HepG2 (cell line): Measurements from ENCODE around the gene TTC38. TPM values are rescaled to one million over a fixed set of nuclear protein-coding genes. Genes with fewer than 3 reads are reported as not detected.

Experiments
- ARID2 ChIP-seq: sonication (generic); formaldehyde crosslinking; IDR thresholded peaks from 2 replicates; pipeline ENCODE4 v1.8.1; 2022; ENCODE audit warnings: mild to moderate bottlenecking, missing genetic modification reagents, borderline replicate concordance
- CSRNP2 ChIP-seq: sonication (generic); formaldehyde crosslinking; conservative IDR thresholded peaks from 2 replicates; pipeline ENCODE4 v1.8.0; 2022; ENCODE audit warnings: low read depth, missing genetic modification reagents
- DZIP1 ChIP-seq: sonication (generic); formaldehyde crosslinking; IDR thresholded peaks from 2 replicates; pipeline ENCODE4 v1.5.0; 2020; ENCODE audit warnings: mild to moderate bottlenecking, missing genetic modification reagents
- EP300 ChIP-seq, 3 experiments: sonication (generic) in 1 of 3; formaldehyde crosslinking in 1 of 3; IDR thresholded peaks; 2 replicates each; pipeline versions ENCODE4 v1.5.1 to v1.6.1; 2011 to 2020; ENCODE audit warnings: low read depth in 2 of 3, low read length in 2 of 3, borderline replicate concordance in 1 of 3, improper control_type of control experiment in 1 of 3, mild to moderate bottlenecking in 1 of 3, missing genetic modification reagents in 1 of 3, moderate library complexity in 1 of 3
- HINFP ChIP-seq: sonication (generic); formaldehyde crosslinking; IDR thresholded peaks from 2 replicates; pipeline ENCODE4 v1.4.0; 2020; ENCODE audit warnings: low read depth, mild to moderate bottlenecking, missing genetic modification reagents
- IKZF4 ChIP-seq: sonication (generic); formaldehyde crosslinking; IDR thresholded peaks from 2 replicates; pipeline ENCODE4 v1.5.1; 2020; ENCODE audit warnings: borderline replicate concordance, mild to moderate bottlenecking, low read depth, missing genetic modification reagents; ENCODE audit errors: not compliant biosample characterization
- IRF2 ChIP-seq: IDR thresholded peaks from 2 replicates; pipeline ENCODE4 v1.6.1; 2018; ENCODE audit warnings: missing genetic modification reagents, missing compliant biosample characterization
- JARID2 ChIP-seq: sonication (generic); formaldehyde crosslinking; IDR thresholded peaks from 2 replicates; pipeline ENCODE4 v1.8.1; 2023; ENCODE audit warnings: missing genetic modification reagents, inconsistent platforms; ENCODE audit not compliant: insufficient replicate concordance
- MBD4 ChIP-seq: IDR thresholded peaks from 2 replicates; pipeline ENCODE4 v1.6.1; 2012; ENCODE audit warnings: low read length, inconsistent platforms, borderline replicate concordance
- MED13 ChIP-seq: sonication (generic); formaldehyde crosslinking; IDR thresholded peaks from 2 replicates; pipeline ENCODE4 v1.5.0; 2020; ENCODE audit warnings: missing genetic modification reagents
- RAD21 ChIP-seq: fragments of 450-650 bp; formaldehyde crosslinking; IDR thresholded peaks from 2 replicates; pipeline ENCODE4 v1.5.0; 2020; ENCODE audit warnings: mild to moderate bottlenecking
- SOX6 ChIP-seq, 2 experiments: fragments of 450-650 bp in 1 of 2; sonication (generic) in 1 of 2; formaldehyde crosslinking in 1 of 2; IDR thresholded peaks; 2 replicates each; pipeline versions ENCODE4 v1.4.0 to v1.6.1; 2017 to 2020; ENCODE audit warnings: antibody characterized with exemption in 1 of 2, mild to moderate bottlenecking in 1 of 2, missing genetic modification reagents in 1 of 2
- SP2 ChIP-seq: sonication (generic); formaldehyde crosslinking; IDR thresholded peaks from 2 replicates; pipeline ENCODE4 v1.5.1; 2020; ENCODE audit warnings: mild to moderate bottlenecking, missing genetic modification reagents
- ZFX ChIP-seq: sonication (generic); formaldehyde crosslinking; IDR thresholded peaks from 2 replicates; pipeline ENCODE4 v1.4.0; 2020; ENCODE audit warnings: mild to moderate bottlenecking, low read depth, missing genetic modification reagents, moderate library complexity
- ZIK1 ChIP-seq: sonication (generic); formaldehyde crosslinking; IDR thresholded peaks from 2 replicates; pipeline ENCODE4 v1.5.0; 2020; ENCODE audit warnings: mild to moderate bottlenecking, low read depth, missing genetic modification reagents, borderline replicate concordance
- ZMAT3 ChIP-seq: sonication (generic); formaldehyde crosslinking; conservative IDR thresholded peaks from 2 replicates; pipeline ENCODE4 v1.7.0; 2021; ENCODE audit warnings: missing genetic modification reagents
- ZNF101 ChIP-seq: sonication (generic); formaldehyde crosslinking; IDR thresholded peaks from 2 replicates; pipeline ENCODE4 v1.4.0; 2020; ENCODE audit warnings: mild to moderate bottlenecking, low read depth, missing genetic modification reagents, borderline replicate concordance
- ZNF446 ChIP-seq: sonication (generic); formaldehyde crosslinking; IDR thresholded peaks from 2 replicates; pipeline ENCODE4 v1.5.0; 2020; ENCODE audit warnings: mild to moderate bottlenecking, missing genetic modification reagents
- ZNF644 ChIP-seq: IDR thresholded peaks from 2 replicates; pipeline ENCODE4 v1.6.1; 2016; ENCODE audit warnings: low read depth
- ZNF83 ChIP-seq: sonication (generic); formaldehyde crosslinking; IDR thresholded peaks from 2 replicates; pipeline ENCODE4 v1.4.0; 2020; ENCODE audit warnings: missing genetic modification reagents, mild to moderate bottlenecking, borderline replicate concordance
- polyA plus RNA-seq, 8 experiments: library from polyadenylated mRNA; depleted of rRNA in 3 of 8; stranded (reverse) in 7 of 8; unstranded in 1 of 8; fragments of >200 nt; fragmentation: Illumina TruSeq in 4 of 8; extraction: Trizol in 4 of 8; gene quantifications; 2 replicates each; pipeline versions ENCODE4 v1.2.1 to v1.2.3, GENCODE V29; 2011 to 2016; ENCODE audit warnings: low read depth in 4 of 8, missing spikeins in 1 of 8, mixed read lengths in 1 of 8; ENCODE audit not compliant: insufficient read depth in 1 of 8
- total RNA-seq, 5 experiments: library from RNA; depleted of rRNA; stranded (reverse); fragments of >200 nt; fragmentation: Illumina TruSeq; extraction: Trizol; gene quantifications; 2 replicates each; pipeline ENCODE4 v1.2.3, GENCODE V29; 2016; ENCODE audit warnings: low read depth in 1 of 5

Gene TTC38
- total and polyA plus RNA-seq, 2 of the 13 experiments (the other 11 are each of a cell fraction or from before 2014, with no cell fraction given): 101 to 105 TPM

DNA sequence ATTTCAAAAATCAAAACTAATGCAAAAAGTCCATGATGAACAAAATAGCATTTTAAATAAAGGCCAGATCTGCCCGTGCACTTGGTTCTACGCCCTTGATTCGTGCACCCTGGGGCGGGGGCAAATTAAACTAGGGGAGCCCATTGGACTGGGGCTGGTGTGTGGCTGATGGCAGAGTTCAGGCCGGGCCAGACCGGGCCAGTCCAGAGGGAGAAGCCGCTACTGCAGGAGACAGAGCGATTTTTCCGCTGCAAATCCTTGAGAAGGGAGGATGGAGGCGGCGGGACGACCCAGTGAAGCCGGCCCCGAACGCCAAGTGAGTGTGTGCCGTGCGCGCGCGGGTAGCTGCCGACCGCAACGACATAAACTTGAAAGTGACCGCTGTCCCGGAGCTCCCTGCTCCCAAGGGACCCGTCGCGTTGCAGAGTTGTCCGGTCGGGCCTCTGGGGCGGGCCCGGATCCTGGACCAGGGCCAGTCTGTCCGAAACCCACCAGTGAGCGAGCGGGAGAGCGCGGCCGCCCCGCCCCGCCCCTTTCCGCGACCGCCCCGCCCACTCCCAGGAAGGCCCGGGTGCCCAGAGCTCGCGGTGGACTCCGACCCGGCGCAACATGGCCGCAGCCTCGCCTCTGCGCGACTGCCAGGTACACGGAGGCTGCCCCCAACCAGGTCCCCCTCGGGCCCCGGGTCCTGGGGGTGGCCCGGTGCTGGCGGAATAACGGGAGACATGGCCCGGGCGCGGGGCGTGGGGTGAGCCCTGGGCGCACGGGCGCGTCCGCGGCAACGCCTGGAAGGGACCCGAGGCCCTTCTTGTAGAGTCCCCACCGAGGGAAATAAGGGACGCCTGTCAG is at the start of gene TTC38 (continued):
- TF ChIP-seq SP2 (CRISPR knock-in tag) (0 out of 2 replicates have a peak, but pooled peaks have one; percentile 11), ZMAT3 (peak; percentile 94), ZNF446 (CRISPR knock-in tag) (no peak; the same call in 1 of the 2 replicates), ZNF101 (CRISPR knock-in tag) (no peak), JARID2 (CRISPR knock-in tag) (no peak), MED13 (CRISPR knock-in tag) (peak; percentile 63; the same call in 1 of the 2 replicates), RAD21 (CRISPR knock-in tag) (no peak), IKZF4 (CRISPR knock-in tag) (no peak), ZNF83 (CRISPR knock-in tag) (no peak), HINFP (CRISPR knock-in tag) (peak; percentile 64; the same call in 1 of the 2 replicates), IRF2 (CRISPR knock-in tag) (peak; percentile 22), MBD4 (no peak), ZIK1 (no peak), SOX6 (IDR thresholded peaks at IDR 0.05) (no peak), SOX6 (CRISPR knock-in tag; IDR thresholded peaks at IDR 0.05) (peak; percentile 40), ZFX (peak; percentile 84), DZIP1 (CRISPR knock-in tag) (no peak), EP300 (IDR thresholded peaks at IDR 0.05; ENCODE audit: low read depth in 2 of 2, low read length in 2 of 2) (peak in 1 of 2 experiments; percentile 21; a peak in 1 of 4 replicates), EP300 (CRISPR knock-in tag; IDR thresholded peaks at IDR 0.05; ENCODE audit: borderline replicate concordance) (no peak), ZNF644 (CRISPR knock-in tag) (no peak), ARID2 (CRISPR knock-in tag) (0 out of 2 replicates have a peak, but pooled peaks have one; percentile 27), CSRNP2 (CRISPR knock-in tag) (no peak)
